OCI-LY1 (cell line): Measurements from ENCODE around the gene VPS36.

ENCODE experiments used
- H2AFZ ChIP-seq: fragments of 200-600 bp; sonication (generic), shearing (Covaris generic); 2 replicates; pipeline ENCODE4 v1.6.0; 2014; ENCODE audit warnings: antibody characterized with exemption, mild to moderate bottlenecking, low read length
- H3F3A ChIP-seq: fragments of 200-600 bp; sonication (generic), shearing (Covaris generic); 2 replicates; pipeline ENCODE4 v1.6.0; 2014; ENCODE audit warnings: mild to moderate bottlenecking, antibody characterized with exemption, low read length, moderate library complexity; ENCODE audit not compliant: insufficient read depth
- H3K27ac ChIP-seq: fragments of 200-600 bp; sonication (generic); 2 replicates; pipeline ENCODE4 v1.5.1; 2014; ENCODE audit warnings: low read length, mixed run types, mild to moderate bottlenecking, low read depth; ENCODE audit not compliant: poor library complexity, severe bottlenecking
- H3K27me3 ChIP-seq: fragments of 200-600 bp; sonication (generic); 2 replicates; pipeline ENCODE4 v1.6.0; 2014; ENCODE audit warnings: antibody characterized with exemption, mild to moderate bottlenecking, low read length, moderate library complexity; ENCODE audit not compliant: insufficient read depth
- H3K36me3 ChIP-seq: fragments of 200-600 bp; sonication (generic); 2 replicates; pipeline ENCODE4 v1.6.1; 2014; ENCODE audit warnings: mild to moderate bottlenecking, antibody characterized with exemption, low read length, moderate library complexity, mixed read lengths; ENCODE audit not compliant: insufficient read depth
- H3K4me1 ChIP-seq: fragments of 200-600 bp; sonication (generic); 2 replicates; pipeline ENCODE4 v1.5.1; 2014; ENCODE audit warnings: mild to moderate bottlenecking, low read length, moderate library complexity; ENCODE audit not compliant: insufficient read depth, severe bottlenecking
- H3K4me2 ChIP-seq: fragments of 200-600 bp; sonication (generic), shearing (Covaris generic); 2 replicates; pipeline ENCODE4 v1.6.1; 2014; ENCODE audit warnings: low read length
- H3K4me3 ChIP-seq: fragments of 200-600 bp; sonication (generic); 2 replicates; pipeline ENCODE4 v1.5.1; 2014; ENCODE audit warnings: low read length, low read depth, mild to moderate bottlenecking, mixed read lengths; ENCODE audit not compliant: poor library complexity, severe bottlenecking
- H3K79me2 ChIP-seq: fragments of 200-600 bp; shearing (Covaris generic); 2 replicates; pipeline ENCODE4 v1.6.1; 2016; ENCODE audit warnings: mixed run types, low read length, mixed read lengths; ENCODE audit not compliant: insufficient read depth
- H3K9ac ChIP-seq: fragments of 200-600 bp; sonication (generic), shearing (Covaris generic); 2 replicates; pipeline ENCODE4 v1.6.1; 2014; ENCODE audit warnings: mild to moderate bottlenecking, low read length, mixed read lengths
- H3K9me2 ChIP-seq: fragments of 200-600 bp; sonication (generic), shearing (Covaris generic); 2 replicates; pipeline ENCODE4 v1.6.1; 2014; ENCODE audit warnings: low read depth, mild to moderate bottlenecking, low read length, mixed read lengths
- H3K9me3 ChIP-seq: fragments of 200-600 bp; shearing (Covaris generic); 2 replicates; pipeline ENCODE4 v1.6.1; 2014; ENCODE audit warnings: low read length, mixed read lengths
- H4K20me1 ChIP-seq: fragments of 200-600 bp; sonication (generic), shearing (Covaris generic); 2 replicates; pipeline ENCODE4 v1.6.0; 2016; ENCODE audit warnings: mild to moderate bottlenecking, low read length; ENCODE audit not compliant: insufficient read depth
- EZH2 ChIP-seq: fragments of 200-600 bp; sonication (generic), shearing (Covaris generic); IDR thresholded peaks from 2 replicates; pipeline ENCODE4 v1.8.0; 2017; ENCODE audit warnings: borderline replicate concordance, mixed run types, mild to moderate bottlenecking, antibody characterized with exemption, low read length, moderate library complexity, mixed read lengths
- TF ChIP-seq, protein P1 (sequence below): fragments of 200-600 bp; sonication (generic), shearing (Covaris generic); IDR thresholded peaks from 2 replicates; pipeline ENCODE4 v1.5.1; 2017; ENCODE audit warnings: mild to moderate bottlenecking, antibody characterized with exemption, low read length, moderate library complexity, mixed read lengths

The VPS36 gene

GRCh38 chr13:52459668-52460067 lies 9.2 kb upstream of the VPS36 start:
- no peaks in the 10 kb centered on the region; the same call in 1 of the 2 replicates for H3F3A ChIP-seq
- no peaks in the 10 kb centered on the region for H3K27me3 ChIP-seq
- H3K9me3 ChIP-seq, result no peaks in the 10 kb centered on the region
- H4K20me1 ChIP-seq, result no peaks in the 10 kb centered on the region
- H2AFZ ChIP-seq, result no peak overlapping the region
- H3K9me2 ChIP-seq, result no peaks in the 10 kb centered on the region
- peaks cover 47% of the 10 kb centered on the region for H3K79me2 ChIP-seq
- H3K9ac ChIP-seq, result no peak overlapping the region
- peaks cover 45% of the 10 kb centered on the region for H3K4me1 ChIP-seq
- TF ChIP-seq, protein P1, sequence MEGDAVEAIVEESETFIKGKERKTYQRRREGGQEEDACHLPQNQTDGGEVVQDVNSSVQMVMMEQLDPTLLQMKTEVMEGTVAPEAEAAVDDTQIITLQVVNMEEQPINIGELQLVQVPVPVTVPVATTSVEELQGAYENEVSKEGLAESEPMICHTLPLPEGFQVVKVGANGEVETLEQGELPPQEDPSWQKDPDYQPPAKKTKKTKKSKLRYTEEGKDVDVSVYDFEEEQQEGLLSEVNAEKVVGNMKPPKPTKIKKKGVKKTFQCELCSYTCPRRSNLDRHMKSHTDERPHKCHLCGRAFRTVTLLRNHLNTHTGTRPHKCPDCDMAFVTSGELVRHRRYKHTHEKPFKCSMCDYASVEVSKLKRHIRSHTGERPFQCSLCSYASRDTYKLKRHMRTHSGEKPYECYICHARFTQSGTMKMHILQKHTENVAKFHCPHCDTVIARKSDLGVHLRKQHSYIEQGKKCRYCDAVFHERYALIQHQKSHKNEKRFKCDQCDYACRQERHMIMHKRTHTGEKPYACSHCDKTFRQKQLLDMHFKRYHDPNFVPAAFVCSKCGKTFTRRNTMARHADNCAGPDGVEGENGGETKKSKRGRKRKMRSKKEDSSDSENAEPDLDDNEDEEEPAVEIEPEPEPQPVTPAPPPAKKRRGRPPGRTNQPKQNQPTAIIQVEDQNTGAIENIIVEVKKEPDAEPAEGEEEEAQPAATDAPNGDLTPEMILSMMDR, result no peak
- no peak for TF ChIP-seq EZH2
- H3K27ac ChIP-seq, result no peak overlapping the region
- H3K36me3 ChIP-seq, result peaks cover 81% of the 10 kb centered on the region
- no peak overlapping the region for H3K4me3 ChIP-seq
- H3K4me2 ChIP-seq, result no peak overlapping the region

DNA sequence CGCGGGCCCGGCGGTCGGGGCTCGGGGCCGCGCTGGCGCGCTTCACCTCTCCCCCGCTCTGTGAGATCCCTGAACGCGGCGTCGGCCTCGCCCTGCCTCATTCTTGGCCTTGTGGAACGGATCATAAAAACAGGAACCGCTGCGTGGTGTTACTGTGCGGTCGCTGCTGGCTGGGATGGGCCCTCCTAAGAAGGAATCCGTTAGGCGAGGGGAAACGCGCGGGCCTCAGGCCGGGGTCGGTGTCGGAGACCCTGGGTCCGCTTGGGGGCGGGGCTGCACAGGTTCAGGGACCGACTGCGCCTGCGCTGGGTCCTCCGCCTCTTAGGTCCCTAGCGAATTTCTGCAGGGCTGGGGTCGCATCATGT lies 5.2 kb upstream of the VPS36 start:
- H3F3A ChIP-seq, result no peaks in the 10 kb centered on the region; the same call in 1 of the 2 replicates
- no peaks in the 10 kb centered on the region for H3K27me3 ChIP-seq
- H2AFZ ChIP-seq, result no peak overlapping the region
- peak overlapping the region; percentile 86 for H3K9ac ChIP-seq
- peak overlapping the region; percentile 94 for H3K27ac ChIP-seq
- H3K4me3 ChIP-seq, result peak overlapping the region; percentile 79
- TF ChIP-seq, protein P1, result no peak
- no peak for TF ChIP-seq EZH2
- peaks cover 41% of the 10 kb centered on the region for H3K36me3 ChIP-seq
- H3K4me2 ChIP-seq, result peak overlapping the region; percentile 82
- H3K4me1 ChIP-seq, result peaks cover 54% of the 10 kb centered on the region
- no peaks in the 10 kb centered on the region for H3K9me3 ChIP-seq
- peaks cover 25% of the 10 kb centered on the region for H3K79me2 ChIP-seq
- no peaks in the 10 kb centered on the region for H3K9me2 ChIP-seq
- no peaks in the 10 kb centered on the region for H4K20me1 ChIP-seq

DNA sequence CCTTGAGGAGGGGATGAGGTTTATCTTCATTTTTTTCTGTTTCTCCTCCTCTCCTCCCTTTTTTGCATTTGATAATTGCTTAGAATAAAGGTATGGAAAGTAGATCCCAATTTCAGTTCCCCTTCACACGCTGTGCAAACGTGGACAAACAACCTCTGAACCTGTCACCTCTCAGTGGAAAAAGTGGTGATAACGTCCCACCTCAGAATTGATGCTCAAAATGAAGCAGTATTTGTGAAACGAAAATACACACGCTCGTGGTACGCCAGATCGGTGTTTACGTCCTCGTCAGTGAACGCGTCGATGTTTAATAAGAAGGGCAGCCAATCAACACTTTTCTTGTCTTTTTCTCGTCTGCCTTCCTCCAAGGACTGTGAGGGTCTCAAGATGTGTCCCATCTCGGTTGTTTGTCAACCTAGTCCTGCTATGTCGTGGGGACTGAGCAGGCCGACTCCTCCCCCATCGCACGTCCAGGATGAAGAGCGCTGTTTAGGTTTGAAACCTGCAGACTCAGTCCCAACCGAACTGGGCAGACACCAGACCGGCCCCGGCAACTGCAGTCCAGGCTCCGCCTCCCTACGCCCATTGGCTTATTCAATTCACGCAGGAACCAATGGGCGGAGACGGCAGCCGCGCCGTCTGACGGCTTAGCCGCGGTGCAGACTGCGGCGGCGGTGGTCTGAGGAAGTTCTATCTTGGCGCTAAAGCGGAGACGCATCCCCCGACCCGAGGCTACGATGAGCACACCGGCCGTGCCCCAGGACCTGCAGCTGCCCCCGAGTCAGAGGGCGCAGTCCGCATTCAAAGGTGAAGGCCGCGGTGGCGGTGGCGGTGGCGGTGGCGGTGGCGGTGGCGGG lies 4.6 kb upstream of the VPS36 start, which contains the start of gene CKAP2:
Gene CKAP2, plus strand, starts transcription at position 659 of the 857 bp plus-strand sequence. Its CDS starts 79 bp downstream, at position 738.
- H3K4me1 ChIP-seq, result peaks cover 53% of the 10 kb centered on the region
- peak within 1 kb of the TSS; percentile 94 for H3K27ac ChIP-seq
- peaks cover 25% of the 10 kb centered on the region for H3K79me2 ChIP-seq

More for the DNA sequence above, 4.6 kb upstream of the VPS36 start, which contains the start of gene CKAP2:
- Histone ChIP-seq H2AFZ (no peak within 1 kb of the TSS; the same call in 1 of the 2 replicates), H3K27me3 (no peaks in the 10 kb centered on the region), H3K36me3 (peaks cover 35% of the 10 kb centered on the region), H3K9me2 (no peaks in the 10 kb centered on the region), H4K20me1 (no peaks in the 10 kb centered on the region), H3K4me3 (peak within 1 kb of the TSS; percentile 79), H3K9me3 (no peaks in the 10 kb centered on the region), H3K4me2 (peak within 1 kb of the TSS; percentile 82), H3F3A (no peaks in the 10 kb centered on the region; the same call in 1 of the 2 replicates), H3K9ac (peak within 1 kb of the TSS; percentile 86)
- TF ChIP-seq, protein P1, result no peak
- no peak for TF ChIP-seq EZH2
